Measurements from ENCODE around the gene PPP1R3E.

- TF ChIP-seq POLR2A (IDR thresholded peaks at IDR 0.05) = no peak
- TF ChIP-seq CTCF (IDR thresholded peaks at IDR 0.05) = no peak
Measured at GRCh38 chr14:23286902-23287479, 15.7 kb downstream of the PPP1R3E start.

Data from heart left ventricle (tissue), 13 donors.